A673 (cell line): Measurements from ENCODE around the gene DACT2.

ENCODE experiments used
- EZH2 ChIP-seq: fragments of 200-600 bp; sonication (generic); IDR thresholded peaks from 2 replicates; pipeline ENCODE4 v1.6.1; 2017; ENCODE audit warnings: borderline replicate concordance, low read depth, mild to moderate bottlenecking, mixed read lengths, antibody characterized with exemption, low read length; ENCODE audit not compliant: poor library complexity, severe bottlenecking
- TF ChIP-seq, protein P1 (sequence below): fragments of 300-800, 200-600 bp; sonication (generic); conservative IDR thresholded peaks from 2 replicates; pipeline ENCODE4 v1.5.1; 2017; ENCODE audit warnings: low read depth, mild to moderate bottlenecking, antibody characterized with exemption, low read length, moderate library complexity, mixed read lengths

DNA sequence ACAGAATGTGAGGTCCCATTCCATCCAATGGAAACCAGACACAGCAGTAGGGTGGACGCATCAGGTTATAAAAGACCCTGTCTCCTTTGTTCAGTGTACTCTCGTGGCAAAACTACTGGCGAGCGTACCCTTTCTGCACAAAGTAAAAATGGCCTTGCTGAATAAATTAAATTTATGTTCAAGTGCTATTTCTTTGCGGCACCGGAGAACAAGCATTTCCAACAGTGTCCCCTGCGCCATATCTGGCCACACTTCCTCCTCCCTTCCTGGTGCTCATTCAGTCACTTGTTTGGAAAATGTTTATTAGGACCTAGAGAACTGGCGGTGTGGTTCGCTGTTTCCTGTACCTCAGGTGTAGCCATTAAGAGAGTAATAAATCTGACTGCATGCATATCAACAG lies 46.9 kb upstream of the DACT2 start:
- TF ChIP-seq, protein P1, sequence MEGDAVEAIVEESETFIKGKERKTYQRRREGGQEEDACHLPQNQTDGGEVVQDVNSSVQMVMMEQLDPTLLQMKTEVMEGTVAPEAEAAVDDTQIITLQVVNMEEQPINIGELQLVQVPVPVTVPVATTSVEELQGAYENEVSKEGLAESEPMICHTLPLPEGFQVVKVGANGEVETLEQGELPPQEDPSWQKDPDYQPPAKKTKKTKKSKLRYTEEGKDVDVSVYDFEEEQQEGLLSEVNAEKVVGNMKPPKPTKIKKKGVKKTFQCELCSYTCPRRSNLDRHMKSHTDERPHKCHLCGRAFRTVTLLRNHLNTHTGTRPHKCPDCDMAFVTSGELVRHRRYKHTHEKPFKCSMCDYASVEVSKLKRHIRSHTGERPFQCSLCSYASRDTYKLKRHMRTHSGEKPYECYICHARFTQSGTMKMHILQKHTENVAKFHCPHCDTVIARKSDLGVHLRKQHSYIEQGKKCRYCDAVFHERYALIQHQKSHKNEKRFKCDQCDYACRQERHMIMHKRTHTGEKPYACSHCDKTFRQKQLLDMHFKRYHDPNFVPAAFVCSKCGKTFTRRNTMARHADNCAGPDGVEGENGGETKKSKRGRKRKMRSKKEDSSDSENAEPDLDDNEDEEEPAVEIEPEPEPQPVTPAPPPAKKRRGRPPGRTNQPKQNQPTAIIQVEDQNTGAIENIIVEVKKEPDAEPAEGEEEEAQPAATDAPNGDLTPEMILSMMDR, result no peak
- no peak for TF ChIP-seq EZH2
